ENCODE results near the gene CCN6.

DNA sequence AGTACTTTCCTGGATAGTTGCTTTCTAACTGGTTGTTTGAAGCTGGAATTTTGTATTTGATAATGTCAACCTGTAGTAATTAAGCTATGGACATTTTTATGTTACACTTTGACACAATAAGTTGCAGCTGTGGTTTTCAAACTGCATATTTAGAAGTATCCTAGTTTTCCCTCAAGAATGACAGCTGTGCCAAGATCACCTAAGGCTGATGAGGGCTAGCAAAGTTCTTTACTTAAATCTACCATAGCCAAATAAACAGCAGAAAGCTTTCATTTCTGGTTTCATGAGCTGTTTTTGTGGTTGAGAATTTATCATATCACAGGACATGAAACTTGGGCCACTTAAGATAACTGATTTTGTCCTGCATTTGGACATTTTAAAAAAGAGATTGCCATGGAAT is 64.1 kb downstream of the CCN6 start:
- TF ChIP-seq, protein P1, sequence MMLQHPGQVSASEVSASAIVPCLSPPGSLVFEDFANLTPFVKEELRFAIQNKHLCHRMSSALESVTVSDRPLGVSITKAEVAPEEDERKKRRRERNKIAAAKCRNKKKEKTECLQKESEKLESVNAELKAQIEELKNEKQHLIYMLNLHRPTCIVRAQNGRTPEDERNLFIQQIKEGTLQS (IDR thresholded peaks at IDR 0.05), result no peak
- TF ChIP-seq, protein P2, sequence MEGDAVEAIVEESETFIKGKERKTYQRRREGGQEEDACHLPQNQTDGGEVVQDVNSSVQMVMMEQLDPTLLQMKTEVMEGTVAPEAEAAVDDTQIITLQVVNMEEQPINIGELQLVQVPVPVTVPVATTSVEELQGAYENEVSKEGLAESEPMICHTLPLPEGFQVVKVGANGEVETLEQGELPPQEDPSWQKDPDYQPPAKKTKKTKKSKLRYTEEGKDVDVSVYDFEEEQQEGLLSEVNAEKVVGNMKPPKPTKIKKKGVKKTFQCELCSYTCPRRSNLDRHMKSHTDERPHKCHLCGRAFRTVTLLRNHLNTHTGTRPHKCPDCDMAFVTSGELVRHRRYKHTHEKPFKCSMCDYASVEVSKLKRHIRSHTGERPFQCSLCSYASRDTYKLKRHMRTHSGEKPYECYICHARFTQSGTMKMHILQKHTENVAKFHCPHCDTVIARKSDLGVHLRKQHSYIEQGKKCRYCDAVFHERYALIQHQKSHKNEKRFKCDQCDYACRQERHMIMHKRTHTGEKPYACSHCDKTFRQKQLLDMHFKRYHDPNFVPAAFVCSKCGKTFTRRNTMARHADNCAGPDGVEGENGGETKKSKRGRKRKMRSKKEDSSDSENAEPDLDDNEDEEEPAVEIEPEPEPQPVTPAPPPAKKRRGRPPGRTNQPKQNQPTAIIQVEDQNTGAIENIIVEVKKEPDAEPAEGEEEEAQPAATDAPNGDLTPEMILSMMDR (IDR thresholded peaks at IDR 0.05; ENCODE audit: low read depth, low read length, missing input control), result no peak
- TF ChIP-seq, protein P3, sequence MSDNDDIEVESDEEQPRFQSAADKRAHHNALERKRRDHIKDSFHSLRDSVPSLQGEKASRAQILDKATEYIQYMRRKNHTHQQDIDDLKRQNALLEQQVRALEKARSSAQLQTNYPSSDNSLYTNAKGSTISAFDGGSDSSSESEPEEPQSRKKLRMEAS (IDR thresholded peaks at IDR 0.05), result no peak
- TF ChIP-seq NR2F2 (IDR thresholded peaks at IDR 0.05), result no peak

Measured in liver (tissue), 3 donors.